Mesendoderm (in vitro differentiated cells): ENCODE results near the gene TMEM145. TPM values are rescaled to one million over a fixed set of nuclear protein-coding genes. Genes with fewer than 3 reads are reported as not detected.
"Not testable (repeated sequence)": the region's sequence is repeated elsewhere in the genome, so short reads cannot be mapped to it uniquely, and the experiment has no call there.

Experiments used
- DNase-seq: peaks from one replicate; pipeline ENCODE4 v3.0.0; 2013
- H2AK5ac ChIP-seq: 2 replicates; pipeline ENCODE4 v1.6.1; 2013; ENCODE audit warnings: low read length, inconsistent platforms
- H2BK120ac ChIP-seq: 2 replicates; pipeline ENCODE4 v1.6.1; 2013; ENCODE audit warnings: low read depth, mild to moderate bottlenecking, low read length, moderate library complexity, mixed read lengths
- H2BK15ac ChIP-seq: replicated peaks from 2 replicates; pipeline ENCODE4 v1.6.1; 2013; ENCODE audit warnings: low read depth, mild to moderate bottlenecking, moderate library complexity
- H2BK5ac ChIP-seq: 2 replicates; pipeline ENCODE4 v1.6.1; 2013; ENCODE audit warnings: low read length, inconsistent platforms
- H3K18ac ChIP-seq: 2 replicates; pipeline ENCODE4 v1.6.1; 2013; ENCODE audit warnings: mild to moderate bottlenecking, low read length, mixed read lengths
- H3K23ac ChIP-seq: one replicate; pipeline ENCODE4 v1.6.1; 2013; ENCODE audit warnings: low read length
- H3K27ac ChIP-seq: 2 replicates; pipeline ENCODE4 v1.5.1; 2013; ENCODE audit warnings: low read depth, mild to moderate bottlenecking, inconsistent platforms, low read length, moderate library complexity
- H3K27me3 ChIP-seq: 2 replicates; pipeline ENCODE4 v1.6.1; 2013; ENCODE audit warnings: low read length, control low read depth, mild to moderate bottlenecking, inconsistent platforms; ENCODE audit not compliant: insufficient read depth, poor library complexity
- H3K36me3 ChIP-seq: 2 replicates; pipeline ENCODE4 v1.6.1; 2013; ENCODE audit warnings: low read length, inconsistent platforms; ENCODE audit not compliant: control insufficient read depth, insufficient read depth
- H3K4ac ChIP-seq: one replicate; pipeline ENCODE4 v1.6.1; 2013; ENCODE audit warnings: low read depth, mild to moderate bottlenecking, low read length, moderate library complexity
- H3K4me1 ChIP-seq: 2 replicates; pipeline ENCODE4 v1.6.1; 2013; ENCODE audit warnings: low read depth, low read length, inconsistent platforms; ENCODE audit not compliant: control insufficient read depth
- H3K4me2 ChIP-seq: 2 replicates; pipeline ENCODE4 v1.6.1; 2013; ENCODE audit warnings: low read length
- H3K4me3 ChIP-seq: 2 replicates; pipeline ENCODE4 v1.5.1; 2013; ENCODE audit warnings: mild to moderate bottlenecking, low read length
- H3K56ac ChIP-seq: one replicate; pipeline ENCODE4 v1.6.1; 2013; ENCODE audit warnings: low read length
- H3K79me1 ChIP-seq: 2 replicates; pipeline ENCODE4 v1.6.1; 2013; ENCODE audit warnings: low read length, inconsistent platforms
- H3K79me2 ChIP-seq: 2 replicates; pipeline ENCODE4 v1.6.1; 2013; ENCODE audit warnings: mild to moderate bottlenecking, low read length; ENCODE audit not compliant: control insufficient read depth, insufficient read depth
- H3K9ac ChIP-seq: 2 replicates; pipeline ENCODE4 v1.6.1; 2013; ENCODE audit warnings: low read length, inconsistent platforms
- H4K5ac ChIP-seq: one replicate; pipeline ENCODE4 v1.6.1; 2013; ENCODE audit warnings: low read length
- H4K8ac ChIP-seq: one replicate; pipeline ENCODE4 v1.6.1; 2013; ENCODE audit warnings: low read depth, mild to moderate bottlenecking, control low read depth, low read length, moderate library complexity
- WGBS: extraction: QIAGEN DNeasy Blood & Tissue Kit; methylation state at CpG from one replicate; pipeline ENCODE4 v1.1.7; 2013; ENCODE audit warnings: low lambda C conversion rate, missing lambda C conversion rate; ENCODE audit not compliant: insufficient coverage; ENCODE audit errors: extremely low coverage; 5-methylcytosine and 5-hydroxymethylcytosine counted together
- polyA plus RNA-seq, 2 experiments: library from polyadenylated mRNA; stranded (reverse); fragments of 200-250 nt; gene quantifications; one replicate each; pipeline ENCODE4 v1.2.3, GENCODE V29; 2013

TMEM145 gene
- 1.2 TPM for polyA plus RNA-seq (2013, experiment 1 of 2)
- 1.2 TPM for polyA plus RNA-seq (2013, experiment 2 of 2)

DNA sequence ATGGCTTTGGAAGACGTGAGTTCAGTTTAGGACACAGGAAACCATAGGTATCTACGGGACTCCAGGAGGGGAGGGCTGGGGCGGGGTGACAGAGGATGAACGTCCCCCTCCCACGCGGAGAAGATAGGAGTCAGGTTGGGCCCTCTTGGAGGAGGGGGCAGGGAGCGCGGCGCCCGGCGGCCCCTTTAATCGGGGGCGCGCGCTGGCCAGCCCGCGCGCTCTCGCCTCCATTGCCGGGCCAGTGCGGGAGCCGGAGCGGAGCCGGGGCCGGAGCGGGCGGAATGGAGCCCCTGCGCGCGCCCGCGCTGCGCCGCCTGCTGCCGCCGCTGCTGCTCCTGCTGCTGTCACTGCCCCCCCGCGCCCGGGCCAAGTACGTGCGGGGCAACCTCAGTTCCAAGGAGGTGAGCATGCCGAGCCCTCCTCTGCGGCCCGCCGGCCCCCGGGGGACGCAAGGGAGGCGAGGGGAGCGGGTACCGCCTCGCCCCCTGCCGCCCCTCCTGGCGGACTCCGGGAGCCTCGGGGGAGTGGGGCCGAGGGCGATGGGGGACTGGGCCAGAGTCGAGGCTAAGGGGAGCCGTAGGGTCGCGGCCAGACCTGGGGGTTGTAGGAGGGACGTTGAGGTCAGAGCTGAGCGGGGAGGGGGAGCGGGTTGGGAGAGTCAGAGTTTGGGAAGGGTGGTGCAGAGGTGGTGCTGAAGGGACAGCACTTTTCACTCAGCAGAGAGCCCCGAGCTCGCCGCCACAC, at the start of gene TMEM145:
Gene TMEM145, plus strand, starts transcription at position 214 of the 744 bp plus-strand sequence. Its CDS starts 68 bp downstream, at position 282.
- peak; percentile 78 for DNase-seq
- Histone ChIP-seq H2BK120ac (no peak within 1 kb of the TSS), H3K79me1 (no peaks in the 10 kb centered on the region), H3K56ac (no peak within 1 kb of the TSS), H3K4me3 (peak within 1 kb of the TSS; percentile 47), H3K27me3 (no peaks in the 10 kb centered on the region), H3K36me3 (no peaks in the 10 kb centered on the region), H3K79me2 (no peaks in the 10 kb centered on the region), H3K4me2 (peak within 1 kb of the TSS; percentile 73), H4K5ac (no peak within 1 kb of the TSS), H2BK5ac (no peak within 1 kb of the TSS), H3K23ac (no peak within 1 kb of the TSS), H3K18ac (no peak within 1 kb of the TSS), H2AK5ac (no peak within 1 kb of the TSS), H3K4me1 (no peaks in the 10 kb centered on the region), H4K8ac (no peak within 1 kb of the TSS), H2BK15ac (no peak within 1 kb of the TSS), H3K4ac (no peak within 1 kb of the TSS), H3K27ac (no peak within 1 kb of the TSS), H3K9ac (peak within 1 kb of the TSS; percentile 23)
- no CpG with 5 or more reads among the region's 67 CpGs for WGBS

DNA sequence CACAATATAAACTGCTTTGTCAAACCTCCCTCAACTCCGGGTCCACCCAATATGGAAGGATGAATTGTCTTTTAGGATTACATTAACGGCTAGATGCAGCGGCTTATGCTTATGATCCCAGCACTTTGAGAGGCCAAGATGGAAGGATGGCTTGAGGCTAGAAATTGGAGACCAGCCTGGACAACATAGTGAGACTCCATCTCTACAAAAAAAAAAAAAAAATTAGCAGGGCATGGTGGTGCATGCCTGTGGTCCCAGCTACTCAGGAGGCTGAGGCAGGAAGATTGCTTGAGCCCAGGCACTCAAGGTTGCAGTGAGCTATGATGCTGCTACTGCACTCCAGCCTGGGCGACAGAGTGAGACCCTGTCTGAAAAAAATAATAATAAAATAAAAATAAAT, 47.0 kb upstream of the TMEM145 start:
- H3K18ac ChIP-seq, H3K79me2 ChIP-seq, H4K8ac ChIP-seq, H3K36me3 ChIP-seq, H3K4ac ChIP-seq, H2AK5ac ChIP-seq, H3K4me3 ChIP-seq, H3K56ac ChIP-seq, H4K5ac ChIP-seq, DNase-seq, H2BK15ac ChIP-seq, H3K23ac ChIP-seq, H3K27ac ChIP-seq, H3K9ac ChIP-seq, H2BK5ac ChIP-seq, H3K4me1 ChIP-seq, H3K4me2 ChIP-seq, H3K79me1 ChIP-seq, H2BK120ac ChIP-seq, H3K27me3 ChIP-seq: not testable (repeated sequence)
- no CpG with 5 or more reads among the region's 4 CpGs for WGBS

DNA sequence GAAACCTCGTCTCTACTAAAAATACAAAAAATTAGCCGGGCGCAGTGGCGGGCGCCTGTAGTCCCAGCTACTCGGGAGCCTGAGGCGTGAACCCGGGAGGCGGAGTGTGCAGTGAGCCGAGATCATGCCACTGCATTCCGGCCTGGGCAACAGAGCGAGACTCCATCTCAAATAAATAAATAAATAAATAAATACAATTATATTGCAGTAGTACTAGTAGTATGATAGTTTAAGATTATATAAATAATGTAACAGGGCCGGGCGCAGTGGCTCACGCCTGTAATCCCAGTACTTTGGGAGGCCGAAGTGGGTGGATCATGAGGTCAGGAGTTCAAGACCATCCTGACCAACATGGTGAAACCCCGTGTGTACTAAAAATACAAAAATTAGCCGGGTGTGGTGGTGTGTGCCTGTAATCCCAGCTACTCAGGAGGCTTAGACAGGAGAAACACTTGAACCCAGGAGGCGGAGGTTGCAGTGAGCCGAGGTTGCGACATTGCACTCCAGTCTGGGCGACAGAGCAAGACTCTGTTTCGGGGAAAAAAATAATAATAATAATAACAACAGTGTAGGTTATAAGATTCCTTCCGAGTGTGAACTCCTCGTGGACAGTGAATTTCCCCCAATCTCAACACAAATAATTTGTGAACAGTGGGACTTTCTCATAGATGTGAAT, 46.0 kb upstream of the TMEM145 start:
- H3K4me3 ChIP-seq, H3K23ac ChIP-seq, H2AK5ac ChIP-seq, H3K79me1 ChIP-seq, DNase-seq, H3K79me2 ChIP-seq, H3K27ac ChIP-seq, H3K9ac ChIP-seq, H2BK5ac ChIP-seq, H2BK15ac ChIP-seq, H3K18ac ChIP-seq, H3K4me1 ChIP-seq, H3K56ac ChIP-seq, H3K36me3 ChIP-seq, H3K4ac ChIP-seq, H3K4me2 ChIP-seq, H3K27me3 ChIP-seq, H2BK120ac ChIP-seq, H4K8ac ChIP-seq, H4K5ac ChIP-seq: not testable (repeated sequence)
- WGBS = no CpG with 5 or more reads among the region's 25 CpGs

DNA sequence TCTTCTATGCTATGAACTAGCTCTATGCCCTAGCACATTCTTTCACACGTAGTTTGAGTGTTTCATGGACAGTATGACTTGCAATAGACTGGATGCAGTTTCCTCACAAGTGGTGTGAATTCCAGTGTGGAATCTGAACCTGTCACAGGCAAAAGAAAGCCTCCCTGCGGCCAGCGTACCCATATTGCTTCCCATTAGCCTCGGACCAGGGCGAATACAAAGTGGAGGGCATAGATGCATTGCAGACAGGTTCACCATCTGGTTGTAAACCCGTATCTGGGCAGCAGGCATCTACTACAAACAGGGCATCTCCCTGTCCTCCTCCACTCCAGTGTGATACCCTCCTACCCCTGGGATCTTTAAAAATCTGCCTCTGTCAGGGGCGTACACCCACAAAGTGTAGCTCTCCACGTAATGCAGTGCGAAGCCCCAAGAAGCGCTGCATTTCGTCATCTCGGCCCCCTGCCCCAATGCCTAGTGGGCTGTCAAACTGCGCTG, 45.4 kb upstream of the TMEM145 start:
- DNase-seq = no peak
- WGBS = no CpG with 5 or more reads among the region's 13 CpGs

DNA sequence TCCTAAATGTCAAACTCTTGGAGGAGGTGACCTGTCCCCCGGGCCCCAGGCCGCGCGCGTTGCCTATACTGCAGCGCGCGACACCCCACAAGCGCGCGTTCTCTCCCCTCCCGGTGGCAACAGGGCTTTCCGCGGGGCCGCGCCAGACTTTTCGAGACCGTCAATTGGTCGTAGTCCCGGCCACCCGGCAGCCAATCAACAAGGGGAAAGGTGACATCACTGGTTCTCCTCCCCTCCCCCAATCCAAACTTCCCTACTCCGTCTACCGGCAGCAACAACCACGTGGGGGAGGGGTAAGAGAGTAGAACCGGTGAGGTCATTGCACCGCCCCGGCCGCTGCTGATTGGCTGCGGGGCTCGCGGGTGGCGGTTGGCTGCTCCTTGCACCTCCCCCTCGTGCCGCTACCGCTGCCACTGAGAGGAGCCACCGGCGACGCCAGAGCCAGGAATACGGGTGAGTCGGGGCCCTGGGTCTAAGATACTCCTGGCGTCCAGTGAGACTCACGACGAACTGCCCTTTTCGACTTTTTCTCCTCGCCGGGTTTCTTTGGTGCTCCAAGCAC, 44.9 kb upstream of the TMEM145 start:
- Histone ChIP-seq H3K36me3 (no peaks in the 10 kb centered on the region), H3K18ac (peak overlapping the region; percentile 75), H2BK15ac (no peak overlapping the region), H3K79me2 (no peaks in the 10 kb centered on the region), H3K27ac (peak overlapping the region; percentile 41), H3K23ac (no peak overlapping the region), H4K8ac (no peak overlapping the region), H3K9ac (peak overlapping the region; percentile 77), H3K56ac (peak overlapping the region; percentile 94), H3K4ac (peak overlapping the region; percentile 96), H2BK5ac (peak overlapping the region; percentile 65), H3K79me1 (peaks cover 7% of the 10 kb centered on the region), H3K27me3 (no peaks in the 10 kb centered on the region), H2BK120ac (no peak overlapping the region), H4K5ac (no peak overlapping the region), H3K4me3 (peak overlapping the region; percentile 71), H2AK5ac (no peak overlapping the region), H3K4me1 (peaks cover 2% of the 10 kb centered on the region), H3K4me2 (peak overlapping the region; percentile 53)
- no CpG with 5 or more reads among the region's 46 CpGs for WGBS
- peak; percentile 100 for DNase-seq

More for the DNA sequence above, 45.4 kb upstream of the TMEM145 start:
- no peak overlapping the region for H3K4ac ChIP-seq
- H3K56ac ChIP-seq = peak overlapping the region; percentile 82
- H2BK5ac ChIP-seq = no peak overlapping the region
- no peak overlapping the region for H3K23ac ChIP-seq
- H3K4me2 ChIP-seq = peak overlapping the region; percentile 53
- H3K79me2 ChIP-seq = no peaks in the 10 kb centered on the region
- H3K27me3 ChIP-seq = no peaks in the 10 kb centered on the region
- no peak overlapping the region for H3K27ac ChIP-seq
- H3K18ac ChIP-seq = no peak overlapping the region
- H4K8ac ChIP-seq = no peak overlapping the region
- no peak overlapping the region for H2AK5ac ChIP-seq
- peak overlapping the region; percentile 71 for H3K9ac ChIP-seq
- no peaks in the 10 kb centered on the region for H3K36me3 ChIP-seq
- H3K4me1 ChIP-seq = peaks cover 2% of the 10 kb centered on the region
- H2BK120ac ChIP-seq = no peak overlapping the region
- H2BK15ac ChIP-seq = no peak overlapping the region
- H3K79me1 ChIP-seq = peaks cover 7% of the 10 kb centered on the region
- no peak overlapping the region for H4K5ac ChIP-seq
- peak overlapping the region; percentile 17 for H3K4me3 ChIP-seq
